Measurements from ENCODE around the gene LTB4R. TPM values are rescaled to one million over a fixed set of nuclear protein-coding genes. Genes with fewer than 3 reads are reported as not detected.

Gene LTB4R
- total RNA-seq, 2 experiments from 2014 or later, result 10.6 to 11.4 TPM

- CTCF ChIA-PET, result interaction anchor here (0.7 to 8.5 kb wide), 41 partner anchors 8 to 250 kb away, joined by 3 to 121 read pairs (median 6); partner anchors contain the start of genes ADCY4, CHMP4A, DHRS1 and GMPR2
- intact Hi-C loops (cut with micrococcal nuclease), result loop anchor here (1.0 kb wide), 7 partner anchors 9 to 250 kb away; partner anchors contain the start of genes DCAF11, DHRS1, MDP1 and NOP9
- Mint-ChIP-seq H3K4me3 (no peak overlapping the region), H3K27ac (no peak overlapping the region), H3K27me3 (ENCODE audit: low read depth) (no peaks in the 10 kb centered on the region), H3K36me3 (ENCODE audit: low read depth) (peaks cover 34% of the 10 kb centered on the region), H3K4me1 (ENCODE audit: low read depth) (peaks cover 46% of the 10 kb centered on the region), H3K9me3 (no peaks in the 10 kb centered on the region)
- no peak for DNase-seq
These were observed 2.8 kb upstream of the LTB4R start for GRCh38 chr14:24308342-24309124.

DNA sequence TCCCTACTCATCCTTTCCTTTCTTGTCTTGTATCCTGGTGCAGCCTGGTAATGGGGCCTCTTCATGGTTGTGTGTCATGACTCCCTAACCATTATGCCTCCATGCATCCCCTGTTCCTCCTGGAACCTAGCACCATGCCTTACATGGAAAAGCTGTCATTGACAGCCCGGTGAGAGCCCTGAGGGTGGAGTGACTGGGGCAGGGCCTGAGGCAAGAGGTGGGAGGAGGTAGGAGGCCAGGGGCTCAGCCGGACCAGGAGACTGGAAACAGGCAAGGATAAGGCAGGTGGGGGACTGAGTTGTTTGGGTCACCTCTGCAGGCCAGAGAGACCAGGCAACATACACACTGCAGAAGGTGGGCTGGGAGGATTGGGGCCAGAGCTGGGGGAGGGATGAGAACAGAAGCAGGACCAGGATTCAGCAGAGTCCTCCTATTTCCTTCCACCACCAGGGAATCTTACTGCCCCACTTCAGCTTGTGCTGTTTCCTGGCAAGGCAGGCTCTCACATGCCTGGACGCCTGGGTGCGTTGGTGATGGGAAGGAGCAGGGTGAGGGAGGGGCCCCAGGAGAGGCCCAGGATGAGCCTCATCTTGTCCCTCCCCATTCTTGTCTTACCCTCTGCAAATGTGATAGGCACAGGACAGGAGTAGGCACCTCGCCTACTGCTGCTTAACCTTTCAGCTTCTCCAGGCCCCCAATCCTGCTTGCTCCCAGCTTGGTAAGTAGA is 1.6 kb upstream of the LTB4R start, which contains the start of gene LTB4R2:
LTB4R2 (plus strand) TSS at position 603 of the 727 bp plus-strand sequence. CDS start 525 bp downstream, outside the sequence.
- no peak for DNase-seq
- peak within 1 kb of the TSS; percentile 39 for H3K27ac Mint-ChIP-seq
- H3K4me3 Mint-ChIP-seq, result peak within 1 kb of the TSS; percentile 71
- H3K36me3 Mint-ChIP-seq (ENCODE audit: low read depth), result peaks cover 34% of the 10 kb centered on the region
- peaks cover 58% of the 10 kb centered on the region for H3K4me1 Mint-ChIP-seq (ENCODE audit: low read depth)
- CTCF ChIA-PET, result interaction anchor here (0.8 to 8.5 kb wide), 21 partner anchors 9 to 219 kb away, joined by 3 to 121 read pairs (median 11); partner anchors contain the start of genes ADCY4, CHMP4A, DHRS1 and KHNYN
- intact Hi-C loops (cut with micrococcal nuclease), result no loop called here
- H3K27me3 Mint-ChIP-seq (ENCODE audit: low read depth), result no peaks in the 10 kb centered on the region
- no peaks in the 10 kb centered on the region for H3K9me3 Mint-ChIP-seq

- Mint-ChIP-seq H3K4me3 (peak overlapping the region; percentile 71), H3K4me1 (ENCODE audit: low read depth) (peaks cover 60% of the 10 kb centered on the region), H3K9me3 (no peaks in the 10 kb centered on the region), H3K27me3 (ENCODE audit: low read depth) (no peaks in the 10 kb centered on the region), H3K27ac (peak overlapping the region; percentile 39), H3K36me3 (ENCODE audit: low read depth) (peaks cover 30% of the 10 kb centered on the region)
- no peak for DNase-seq
- CTCF ChIA-PET, result interaction anchor here (0.8 to 8.5 kb wide), 14 partner anchors 9 to 202 kb away, joined by 3 to 121 read pairs (median 14); partner anchors contain the start of genes ADCY4, CHMP4A, DHRS1 and MDP1
- intact Hi-C loops (cut with micrococcal nuclease), result no loop called here
These were observed 1.0 kb upstream of the LTB4R start for GRCh38 chr14:24310265-24310645.

DNA sequence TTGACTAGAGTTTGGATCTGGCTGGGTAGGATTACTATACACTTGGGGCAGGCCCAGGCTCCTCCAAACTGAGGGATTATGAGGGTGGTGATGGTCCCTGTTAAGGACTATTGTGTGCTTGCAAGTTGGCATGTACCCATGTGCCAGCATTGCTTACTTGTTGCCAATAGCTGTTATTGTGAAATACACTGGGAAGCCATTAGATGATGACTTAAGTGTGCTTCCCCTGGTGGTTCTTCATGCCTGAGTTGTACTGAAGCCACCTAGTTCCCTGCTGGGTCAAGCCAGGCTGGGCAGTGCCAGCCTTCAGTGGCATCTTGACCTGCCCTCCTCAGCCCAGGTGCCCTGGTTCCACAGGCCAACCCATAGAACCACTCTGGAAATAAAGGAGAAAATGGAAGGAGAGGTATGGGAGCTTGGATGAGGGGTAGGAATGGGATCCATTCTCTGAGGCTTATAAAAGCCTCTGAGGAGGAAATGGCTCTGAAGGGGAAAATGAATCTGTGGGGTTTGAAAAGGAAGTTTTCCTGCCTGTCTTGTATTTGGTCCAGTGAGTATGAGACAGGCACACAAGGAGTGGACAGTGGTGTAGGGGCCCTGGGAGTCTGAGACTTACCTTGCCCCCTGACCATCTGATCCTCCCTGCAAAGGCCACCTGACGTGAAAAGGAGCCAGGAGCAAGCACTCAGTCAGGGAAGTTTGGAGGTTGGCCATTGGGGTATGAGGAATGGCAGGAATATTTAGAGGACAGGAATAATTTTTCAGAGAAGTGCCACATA is 724 bp downstream of the LTB4R start:
- H3K27ac Mint-ChIP-seq, result peak overlapping the region; percentile 68
- H3K36me3 Mint-ChIP-seq (ENCODE audit: low read depth), result peaks cover 20% of the 10 kb centered on the region
- CTCF ChIA-PET, result interaction anchor here (0.6 to 8.5 kb wide), 11 partner anchors 11 to 123 kb away, joined by 3 to 111 read pairs (median 5); partner anchors contain the start of genes ADCY4, DHRS1, MDP1 and NOP9
- H3K4me1 Mint-ChIP-seq (ENCODE audit: low read depth), result peaks cover 69% of the 10 kb centered on the region
- intact Hi-C loops (cut with micrococcal nuclease), result loop anchor here (1.0 kb wide), 1 partner anchor 20 kb away; no protein-coding TSS in a partner anchor
- H3K9me3 Mint-ChIP-seq, result no peaks in the 10 kb centered on the region
- no peaks in the 10 kb centered on the region for H3K27me3 Mint-ChIP-seq (ENCODE audit: low read depth)
- peak overlapping the region; percentile 71 for H3K4me3 Mint-ChIP-seq
- DNase-seq, result no peak

DNA sequence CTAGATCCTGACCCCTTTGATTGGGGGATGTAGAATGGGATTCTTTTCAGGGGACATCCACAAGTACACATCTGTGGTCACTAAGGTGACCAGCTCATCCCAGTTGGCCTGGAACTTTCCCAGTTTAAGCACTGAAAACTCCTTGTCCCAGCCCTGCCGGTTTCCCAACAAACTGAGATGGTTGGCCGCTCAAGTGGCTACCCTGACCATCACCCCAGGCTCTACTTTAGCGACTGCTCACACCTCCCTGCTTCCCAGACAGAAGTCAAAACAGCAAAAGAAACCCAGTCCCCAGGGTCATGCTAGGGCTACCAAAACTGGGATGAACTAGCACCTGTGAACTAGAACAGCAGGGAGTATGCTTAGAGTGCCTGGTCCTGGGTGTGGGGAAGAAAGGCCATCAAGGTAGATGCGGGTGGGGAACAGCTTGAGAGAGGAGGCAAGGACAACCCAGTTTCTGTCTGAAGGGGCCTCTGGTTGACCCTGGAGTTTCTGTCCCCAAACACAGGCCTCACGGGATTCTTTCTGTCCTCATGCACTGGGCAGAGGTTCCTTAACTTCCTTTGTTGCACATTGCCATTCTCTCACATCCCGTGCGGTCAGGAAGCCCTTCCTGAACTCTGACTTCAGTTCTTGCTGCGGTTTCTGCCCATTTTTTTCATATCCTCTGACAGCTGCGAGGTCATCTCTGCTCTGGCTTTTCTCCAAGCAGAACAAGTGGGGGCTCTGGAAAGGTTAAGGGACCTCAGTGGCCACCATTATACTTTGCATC is 1.6 kb downstream of the LTB4R start:
- Mint-ChIP-seq H3K36me3 (ENCODE audit: low read depth) (peaks cover 18% of the 10 kb centered on the region), H3K4me1 (ENCODE audit: low read depth) (peaks cover 73% of the 10 kb centered on the region), H3K9me3 (no peaks in the 10 kb centered on the region), H3K27ac (no peak overlapping the region), H3K4me3 (peak overlapping the region; percentile 3), H3K27me3 (ENCODE audit: low read depth) (no peaks in the 10 kb centered on the region)
- DNase-seq, result peak; percentile 62
- intact Hi-C loops (cut with micrococcal nuclease), result loop anchor here (1.0 kb wide), 1 partner anchor 118 kb away; no protein-coding TSS in a partner anchor
- CTCF ChIA-PET, result interaction anchor here (1.0 to 8.5 kb wide), 7 partner anchors 15 to 120 kb away, joined by 3 to 111 read pairs (median 4); partner anchors contain the start of gene ADCY4

GRCh38 chr14:24313913-24314312 is 2.6 kb downstream of the LTB4R start:
- Mint-ChIP-seq H3K36me3 (ENCODE audit: low read depth) (peaks cover 12% of the 10 kb centered on the region), H3K27me3 (ENCODE audit: low read depth) (no peaks in the 10 kb centered on the region), H3K4me3 (no peak overlapping the region), H3K4me1 (ENCODE audit: low read depth) (peaks cover 69% of the 10 kb centered on the region), H3K9me3 (no peaks in the 10 kb centered on the region), H3K27ac (no peak overlapping the region)
- DNase-seq, result no peak
- intact Hi-C loops (cut with micrococcal nuclease), result loop anchor here (1.0 kb wide), 1 partner anchor 117 kb away; no protein-coding TSS in a partner anchor
- CTCF ChIA-PET, result interaction anchor here (1.3 to 8.5 kb wide), 5 partner anchors 16 to 122 kb away, joined by 3 to 111 read pairs (median 5); partner anchors contain the start of genes ADCY4 and TINF2

- Mint-ChIP-seq H3K4me3 (no peak overlapping the region), H3K27me3 (ENCODE audit: low read depth) (no peaks in the 10 kb centered on the region), H3K27ac (no peak overlapping the region), H3K9me3 (no peaks in the 10 kb centered on the region), H3K4me1 (ENCODE audit: low read depth) (peaks cover 62% of the 10 kb centered on the region), H3K36me3 (ENCODE audit: low read depth) (peaks cover 8% of the 10 kb centered on the region)
- CTCF ChIA-PET, result interaction anchor here (1.3 to 8.5 kb wide), 3 partner anchors 16 to 122 kb away, joined by 4 to 111 read pairs (median 5); partner anchors contain the start of genes ADCY4 and TINF2
- intact Hi-C loops (cut with micrococcal nuclease), result no loop called here
- DNase-seq, result no peak
These were observed 3.3 kb downstream of the LTB4R start for GRCh38 chr14:24314377-24315193.

- Mint-ChIP-seq H3K4me3 (no peak overlapping the region), H3K36me3 (ENCODE audit: low read depth) (peaks cover 7% of the 10 kb centered on the region), H3K27me3 (ENCODE audit: low read depth) (no peaks in the 10 kb centered on the region), H3K4me1 (ENCODE audit: low read depth) (peaks cover 54% of the 10 kb centered on the region), H3K9me3 (no peaks in the 10 kb centered on the region), H3K27ac (no peak overlapping the region)
- intact Hi-C loops (cut with micrococcal nuclease), result no loop called here
- CTCF ChIA-PET, result interaction anchor here (1.2 to 8.5 kb wide), 3 partner anchors 15 to 121 kb away, joined by 3 to 111 read pairs (median 4); partner anchors contain the start of genes ADCY4 and TINF2
- DNase-seq, result no peak
These were observed 4.0 kb downstream of the LTB4R start for GRCh38 chr14:24315243-24315806.

GRCh38 chr14:24315807-24316596 is 4.7 kb downstream of the LTB4R start:
- Mint-ChIP-seq H3K36me3 (ENCODE audit: low read depth) (peaks cover 7% of the 10 kb centered on the region), H3K27ac (no peak overlapping the region), H3K27me3 (ENCODE audit: low read depth) (no peaks in the 10 kb centered on the region), H3K4me1 (ENCODE audit: low read depth) (peaks cover 52% of the 10 kb centered on the region), H3K4me3 (no peak overlapping the region), H3K9me3 (no peaks in the 10 kb centered on the region)
- CTCF ChIA-PET, result interaction anchor here (1.0 to 1.3 kb wide), 3 partner anchors 17 to 121 kb away, joined by 3 to 4 read pairs (median 3); partner anchors contain the start of gene TINF2
- no peak for DNase-seq
- intact Hi-C loops (cut with micrococcal nuclease), result no loop called here

Measured in activated naive CD4-positive, alpha-beta T cell treated with anti-CD3 and anti-CD28 coated beads for 36 hours (primary cell).